H9 (cell line): ENCODE data around the gene SLC5A2. TPM values are rescaled to one million over a fixed set of nuclear protein-coding genes. Genes with fewer than 3 reads are reported as not detected.
A peak's percentile ranks its signal among the peaks of the same experiment; 100 is the strongest.

Experiments used
- DNase-seq: peaks from one replicate; pipeline ENCODE4 v3.0.0-alpha.2; 2017
- H2AFZ ChIP-seq: one replicate; pipeline ENCODE4 v1.6.1; 2013; ENCODE audit warnings: mild to moderate bottlenecking, low read length, control low read depth, moderate library complexity
- H2AK5ac ChIP-seq: 2 replicates; pipeline ENCODE4 v1.6.1; 2013; ENCODE audit warnings: low read length, control low read depth, mixed read lengths; ENCODE audit not compliant: insufficient read length
- H2BK120ac ChIP-seq: one replicate; pipeline ENCODE4 v1.6.1; 2013; ENCODE audit warnings: low read depth, mild to moderate bottlenecking, low read length, control low read depth, inconsistent platforms; ENCODE audit not compliant: poor library complexity, severe bottlenecking
- H2BK12ac ChIP-seq: 2 replicates; pipeline ENCODE4 v1.6.1; 2013; ENCODE audit warnings: low read length, control low read depth, mixed read lengths, low read depth; ENCODE audit not compliant: insufficient read length
- H2BK15ac ChIP-seq: 2 replicates; pipeline ENCODE4 v1.6.1; 2013; ENCODE audit warnings: low read depth, low read length, control low read depth
- H2BK20ac ChIP-seq: one replicate; pipeline ENCODE4 v1.6.1; 2013; ENCODE audit warnings: low read depth, mild to moderate bottlenecking, low read length, control low read depth, inconsistent platforms; ENCODE audit not compliant: poor library complexity, severe bottlenecking
- H2BK5ac ChIP-seq: 2 replicates; pipeline ENCODE4 v1.6.1; 2013; ENCODE audit warnings: low read length, control low read depth, mixed read lengths; ENCODE audit not compliant: insufficient read length
- H3K14ac ChIP-seq: 2 replicates; pipeline ENCODE4 v1.6.1; 2013; ENCODE audit warnings: low read length, control low read depth; ENCODE audit not compliant: insufficient read depth
- H3K18ac ChIP-seq: 2 replicates; pipeline ENCODE4 v1.6.1; 2013; ENCODE audit warnings: low read depth, mild to moderate bottlenecking, mixed read lengths, low read length, control low read depth; ENCODE audit not compliant: insufficient read length
- H3K23ac ChIP-seq: 2 replicates; pipeline ENCODE4 v1.6.1; 2013; ENCODE audit warnings: low read length, control low read depth, mixed read lengths, low read depth; ENCODE audit not compliant: insufficient read length
- H3K23me2 ChIP-seq: 2 replicates; pipeline ENCODE4 v1.6.1; 2013; ENCODE audit warnings: low read depth, mild to moderate bottlenecking, mixed read lengths, low read length, control low read depth; ENCODE audit not compliant: insufficient read length, poor library complexity, severe bottlenecking
- H3K27ac ChIP-seq: 2 replicates; pipeline ENCODE4 v1.5.1; 2013; ENCODE audit warnings: low read length, control low read depth, mixed read lengths, low read depth; ENCODE audit not compliant: insufficient read length
- H3K27me3 ChIP-seq: 2 replicates; pipeline ENCODE4 v1.6.1; 2013; ENCODE audit warnings: low read length, control low read depth, inconsistent platforms; ENCODE audit not compliant: insufficient read depth
- H3K4ac ChIP-seq: 2 replicates; pipeline ENCODE4 v1.6.1; 2013; ENCODE audit warnings: low read depth, mild to moderate bottlenecking, control low read depth, inconsistent platforms, low read length, moderate library complexity
- H3K4me1 ChIP-seq: 2 replicates; pipeline ENCODE4 v1.6.1; 2013; ENCODE audit warnings: low read length, control low read depth, inconsistent platforms; ENCODE audit not compliant: insufficient read depth
- H3K4me2 ChIP-seq: 2 replicates; pipeline ENCODE4 v1.6.1; 2013; ENCODE audit warnings: low read length, control low read depth, mixed read lengths; ENCODE audit not compliant: insufficient read length, insufficient read depth
- H3K56ac ChIP-seq: 2 replicates; pipeline ENCODE4 v1.6.1; 2013; ENCODE audit warnings: low read depth, mild to moderate bottlenecking, mixed read lengths, low read length, control low read depth; ENCODE audit not compliant: insufficient read length
- H3K79me1 ChIP-seq: 2 replicates; pipeline ENCODE4 v1.6.1; 2013; ENCODE audit warnings: low read depth, mild to moderate bottlenecking, moderate library complexity, low read length, control low read depth, inconsistent platforms; ENCODE audit not compliant: insufficient read depth, poor library complexity, severe bottlenecking
- H3K79me2 ChIP-seq: 2 replicates; pipeline ENCODE4 v1.6.1; 2013; ENCODE audit warnings: low read length, control low read depth, inconsistent platforms; ENCODE audit not compliant: insufficient read depth
- H3K9ac ChIP-seq: 2 replicates; pipeline ENCODE4 v1.6.1; 2013; ENCODE audit warnings: low read length, control low read depth, mixed read lengths; ENCODE audit not compliant: insufficient read length; ENCODE audit errors: extremely low read depth
- H3K9me3 ChIP-seq: one replicate; pipeline ENCODE4 v1.6.1; 2013; ENCODE audit warnings: low read depth, low read length, inconsistent platforms; ENCODE audit not compliant: control insufficient read depth
- H3T11ph ChIP-seq: one replicate; pipeline ENCODE4 v1.6.1; 2013; ENCODE audit warnings: mild to moderate bottlenecking, low read length, control low read depth, inconsistent platforms
- H4K20me1 ChIP-seq: one replicate; pipeline ENCODE4 v1.6.1; 2013; ENCODE audit not compliant: control insufficient read depth, insufficient read length, insufficient read depth
- H4K5ac ChIP-seq: 2 replicates; pipeline ENCODE4 v1.6.1; 2013; ENCODE audit warnings: low read depth, mild to moderate bottlenecking, mixed read lengths, low read length, control low read depth; ENCODE audit not compliant: insufficient read length
- H4K8ac ChIP-seq: replicated peaks from 2 replicates; pipeline ENCODE4 v1.6.1; 2013; ENCODE audit warnings: low read length, control low read depth, mixed read lengths, low read depth; ENCODE audit not compliant: insufficient read length
- H4K91ac ChIP-seq: 2 replicates; pipeline ENCODE4 v1.6.1; 2013; ENCODE audit warnings: low read depth, mild to moderate bottlenecking, moderate library complexity, mixed read lengths, low read length, control low read depth; ENCODE audit not compliant: insufficient read length
- H3K27ac Mint-ChIP-seq, 3 experiments: 2 replicates in 2 of 3; 3 replicates in 1 of 3; pipeline ENCODE4 v1.8.0; 2020 to 2021; ENCODE audit warnings: mixed read lengths in 3 of 3, mild to moderate bottlenecking in 1 of 3, moderate library complexity in 1 of 3
- H3K27me3 Mint-ChIP-seq: 2 replicates; pipeline ENCODE4 v1.8.0; 2021; ENCODE audit warnings: low read depth, mild to moderate bottlenecking, moderate library complexity, mixed read lengths
- H3K36me3 Mint-ChIP-seq, 3 experiments: 2 replicates in 2 of 3; 3 replicates in 1 of 3; pipeline ENCODE4 v1.8.0; 2020 to 2021; ENCODE audit warnings: low read depth in 3 of 3, mixed read lengths in 3 of 3; ENCODE audit not compliant: insufficient read depth in 1 of 3
- H3K4me1 Mint-ChIP-seq, 2 experiments: 2 replicates each; pipeline ENCODE4 v1.8.0; 2020; ENCODE audit warnings: mixed read lengths in 2 of 2
- H3K4me3 Mint-ChIP-seq, 2 experiments: 2 replicates in 1 of 2; 3 replicates in 1 of 2; pipeline ENCODE4 v1.8.0; 2020 to 2021; ENCODE audit warnings: mild to moderate bottlenecking in 2 of 2, mixed read lengths in 2 of 2, moderate library complexity in 1 of 2
- H3K9me3 Mint-ChIP-seq, 2 experiments: 2 replicates in 1 of 2; 3 replicates in 1 of 2; pipeline ENCODE4 v1.8.0; 2020; ENCODE audit warnings: mild to moderate bottlenecking in 2 of 2, mixed read lengths in 2 of 2, moderate library complexity in 1 of 2
- WGBS: extraction: QIAGEN DNeasy Blood & Tissue Kit; methylation state at CpG from one replicate; pipeline ENCODE4 v1.1.7; 2013; ENCODE audit warnings: missing lambda C conversion rate, low lambda C conversion rate, mixed read lengths; ENCODE audit not compliant: insufficient read length; ENCODE audit errors: extremely low coverage; 5-methylcytosine and 5-hydroxymethylcytosine counted together
- total RNA-seq: library from RNA; stranded (reverse); gene quantifications from 2 replicates; pipeline ENCODE4 v1.2.1, GENCODE V29; 2021
- TF ChIP-seq, protein P1 (sequence below): fragments of 200-600 bp; sonication (generic); conservative IDR thresholded peaks from 3 replicates; pipeline ENCODE4 v1.8.0; 2021; ENCODE audit warnings: antibody characterized with exemption, mild to moderate bottlenecking

Gene SLC5A2
- total RNA-seq, 1 experiment from 2014 or later, result 0.52 TPM

DNA sequence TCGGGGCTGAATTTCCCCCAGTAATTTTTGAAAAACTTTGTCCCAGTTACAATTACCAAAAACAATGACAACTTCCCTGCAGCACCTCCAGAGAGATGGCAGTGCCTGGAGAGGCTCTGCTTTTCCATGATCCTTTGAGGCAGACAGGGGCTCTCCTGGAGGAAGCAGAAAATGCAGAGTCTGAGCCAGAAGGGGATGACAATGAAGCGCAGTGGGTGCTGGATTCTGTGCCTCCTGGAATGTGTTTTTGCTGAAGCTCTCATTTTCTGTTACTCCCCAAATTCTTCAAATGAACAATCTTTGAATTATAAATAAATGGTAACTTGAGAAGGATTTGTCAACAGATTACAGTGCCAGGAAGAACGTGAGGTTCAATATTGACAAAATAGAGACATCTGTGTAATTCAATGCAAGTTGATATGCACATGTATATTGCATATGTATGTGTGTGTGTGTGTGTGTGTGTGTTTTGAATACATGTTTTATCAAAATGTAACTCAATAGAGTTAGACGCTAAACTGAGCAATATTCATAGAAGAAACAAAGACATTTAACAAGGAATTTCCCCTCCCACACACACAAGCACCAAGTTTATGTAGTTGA lies 35.0 kb downstream of the SLC5A2 start:
- H3K4ac ChIP-seq, result no peak overlapping the region
- H3K23me2 ChIP-seq, result no peaks in the 10 kb centered on the region
- Mint-ChIP-seq H3K4me1 (peaks cover 20 to 28% of the 10 kb centered on the region in 2 experiments), H3K27me3 (peaks cover 1% of the 10 kb centered on the region), H3K27ac (peak overlapping the region in 2 of 3 experiments; percentile 55 to 88; a peak in 3 of 7 replicates), H3K4me3 (0 out of 5 replicates have a peak overlapping the region, but pooled peaks of 1 of the 2 experiments have one; percentile 24), H3K36me3 (peaks cover 4 to 5% (median 4%) of the 10 kb centered on the region in 3 experiments; a peak in 5 of 7 replicates), H3K9me3 (peaks cover 15 to 19% of the 10 kb centered on the region in 2 experiments)
- no peak overlapping the region for H3K4me2 ChIP-seq
- WGBS, result no CpG with 5 or more reads among the region's 4 CpGs
- H4K91ac ChIP-seq, result no peak overlapping the region
- no peak overlapping the region for H3K9ac ChIP-seq
- H2BK12ac ChIP-seq, result no peak overlapping the region
- no peak for DNase-seq
- no peaks in the 10 kb centered on the region for H3K79me1 ChIP-seq
- no peak overlapping the region for H2BK15ac ChIP-seq
- H4K20me1 ChIP-seq, result no peaks in the 10 kb centered on the region
- no peak overlapping the region for H4K8ac ChIP-seq
- no peaks in the 10 kb centered on the region for H3K9me3 ChIP-seq
- H3K23ac ChIP-seq, result no peak overlapping the region
- no peak overlapping the region for H3K56ac ChIP-seq
- H4K5ac ChIP-seq, result no peak overlapping the region
- no peaks in the 10 kb centered on the region for H3K79me2 ChIP-seq
- TF ChIP-seq, protein P1, sequence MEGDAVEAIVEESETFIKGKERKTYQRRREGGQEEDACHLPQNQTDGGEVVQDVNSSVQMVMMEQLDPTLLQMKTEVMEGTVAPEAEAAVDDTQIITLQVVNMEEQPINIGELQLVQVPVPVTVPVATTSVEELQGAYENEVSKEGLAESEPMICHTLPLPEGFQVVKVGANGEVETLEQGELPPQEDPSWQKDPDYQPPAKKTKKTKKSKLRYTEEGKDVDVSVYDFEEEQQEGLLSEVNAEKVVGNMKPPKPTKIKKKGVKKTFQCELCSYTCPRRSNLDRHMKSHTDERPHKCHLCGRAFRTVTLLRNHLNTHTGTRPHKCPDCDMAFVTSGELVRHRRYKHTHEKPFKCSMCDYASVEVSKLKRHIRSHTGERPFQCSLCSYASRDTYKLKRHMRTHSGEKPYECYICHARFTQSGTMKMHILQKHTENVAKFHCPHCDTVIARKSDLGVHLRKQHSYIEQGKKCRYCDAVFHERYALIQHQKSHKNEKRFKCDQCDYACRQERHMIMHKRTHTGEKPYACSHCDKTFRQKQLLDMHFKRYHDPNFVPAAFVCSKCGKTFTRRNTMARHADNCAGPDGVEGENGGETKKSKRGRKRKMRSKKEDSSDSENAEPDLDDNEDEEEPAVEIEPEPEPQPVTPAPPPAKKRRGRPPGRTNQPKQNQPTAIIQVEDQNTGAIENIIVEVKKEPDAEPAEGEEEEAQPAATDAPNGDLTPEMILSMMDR, result no peak
- no peak overlapping the region for H3K18ac ChIP-seq
- no peaks in the 10 kb centered on the region; the same call in 1 of the 2 replicates for H3K4me1 ChIP-seq
- no peak overlapping the region for H3K27ac ChIP-seq
- H2AK5ac ChIP-seq, result no peak overlapping the region
- no peak overlapping the region for H2AFZ ChIP-seq
- no peaks in the 10 kb centered on the region for H3K27me3 ChIP-seq
- no peak overlapping the region for H3T11ph ChIP-seq
- no peak overlapping the region for H2BK20ac ChIP-seq
- H3K14ac ChIP-seq, result no peak overlapping the region
- H2BK120ac ChIP-seq, result no peak overlapping the region
- no peak overlapping the region for H2BK5ac ChIP-seq
